ENCODE results near the gene PCIF1. TPM values are rescaled to one million over a fixed set of nuclear protein-coding genes. Genes with fewer than 3 reads are reported as not detected.

Gene PCIF1
- total RNA-seq, 2 experiments from 2014 or later = 100 TPM

GRCh38 chr20:45917790-45918141 is 16.7 kb upstream of the PCIF1 start:
- H3K27me3 ChIP-seq (ENCODE audit: control insufficient read depth in 1 of 2, insufficient read depth in 2 of 2, low read length in 2 of 2) = peaks cover 5 to 15% of the 10 kb centered on the region in 2 experiments
- no peaks in the 10 kb centered on the region for H3K9me3 ChIP-seq (ENCODE audit: control insufficient read depth in 1 of 2, insufficient read depth in 1 of 2, low read length in 2 of 2)
- no peaks in the 10 kb centered on the region for H3K36me3 Mint-ChIP-seq (ENCODE audit: low read depth)
- H3K27ac ChIP-seq (ENCODE audit: low read depth in 1 of 2, low read length in 2 of 2) = no peak overlapping the region
- H3K4me3 Mint-ChIP-seq = no peak overlapping the region
- no peak overlapping the region for H3K27ac Mint-ChIP-seq
- DNase-seq = no peak
- TF ChIP-seq CTCF (IDR thresholded peaks at IDR 0.05) = no peak
- no peaks in the 10 kb centered on the region for H3K36me3 ChIP-seq (ENCODE audit: insufficient read depth, low read length)
- ChIA-PET CTCF (interaction anchor here (1.0 kb wide), 1 partner anchor 16 kb away, joined by 3 read pairs; no protein-coding TSS in a partner anchor), POLR2A (no interaction called here)
- no peak overlapping the region for H3K4me3 ChIP-seq (ENCODE audit: low read length)
- peaks cover 41% of the 10 kb centered on the region for H3K27me3 Mint-ChIP-seq
- H3K4me1 ChIP-seq (ENCODE audit: insufficient read depth, low read length) = no peaks in the 10 kb centered on the region
- ATAC-seq (ENCODE audit: poor library complexity) = no peak
- no peaks in the 10 kb centered on the region for H3K9me3 Mint-ChIP-seq
- intact Hi-C loops (cut with DNase I, micrococcal nuclease) = no loop called here
- H3K4me1 Mint-ChIP-seq (ENCODE audit: low read depth) = no peaks in the 10 kb centered on the region

GRCh38 chr20:45918182-45918737 is 16.2 kb upstream of the PCIF1 start:
- Histone ChIP-seq H3K4me3 (ENCODE audit: low read length) (no peak overlapping the region), H3K27me3 (ENCODE audit: control insufficient read depth in 1 of 2, insufficient read depth in 2 of 2, low read length in 2 of 2) (peaks cover 5 to 15% of the 10 kb centered on the region in 2 experiments), H3K36me3 (ENCODE audit: insufficient read depth, low read length) (no peaks in the 10 kb centered on the region), H3K4me1 (ENCODE audit: insufficient read depth, low read length) (no peaks in the 10 kb centered on the region), H3K27ac (ENCODE audit: low read depth in 1 of 2, low read length in 2 of 2) (no peak overlapping the region), H3K9me3 (ENCODE audit: control insufficient read depth in 1 of 2, insufficient read depth in 1 of 2, low read length in 2 of 2) (no peaks in the 10 kb centered on the region)
- no peak for TF ChIP-seq CTCF (IDR thresholded peaks at IDR 0.05)
- Mint-ChIP-seq H3K4me1 (ENCODE audit: low read depth) (no peaks in the 10 kb centered on the region), H3K9me3 (no peaks in the 10 kb centered on the region), H3K27me3 (peaks cover 41% of the 10 kb centered on the region), H3K27ac (no peak overlapping the region), H3K4me3 (no peak overlapping the region), H3K36me3 (ENCODE audit: low read depth) (no peaks in the 10 kb centered on the region)
- POLR2A ChIA-PET = no interaction called here
- ATAC-seq (ENCODE audit: poor library complexity) (no peak), DNase-seq (no peak)
- intact Hi-C loops (cut with DNase I, micrococcal nuclease) = no loop called here
- CTCF ChIA-PET = interaction anchor here (1.0 kb wide), 1 partner anchor 15 kb away, joined by 3 read pairs; no protein-coding TSS in a partner anchor

- H3K9me3 ChIP-seq (ENCODE audit: control insufficient read depth in 1 of 2, insufficient read depth in 1 of 2, low read length in 2 of 2) = no peaks in the 10 kb centered on the region
- TF ChIP-seq CTCF (IDR thresholded peaks at IDR 0.05) = no peak
- no peak for ATAC-seq (ENCODE audit: poor library complexity)
- peaks cover 40% of the 10 kb centered on the region for H3K27me3 Mint-ChIP-seq
- H3K4me1 Mint-ChIP-seq (ENCODE audit: low read depth) = no peaks in the 10 kb centered on the region
- DNase-seq = no peak
- ChIA-PET POLR2A (interaction anchor here (2.9 kb wide), 1 partner anchor 15 kb away, joined by 11 read pairs; the partner anchor contains the start of gene PCIF1), CTCF (interaction anchor here (1.0 kb wide), 1 partner anchor 15 kb away, joined by 3 read pairs; no protein-coding TSS in a partner anchor)
- intact Hi-C loops (cut with DNase I, micrococcal nuclease) = no loop called here
- H3K27ac Mint-ChIP-seq = no peak overlapping the region
- H3K36me3 ChIP-seq (ENCODE audit: insufficient read depth, low read length) = no peaks in the 10 kb centered on the region
- no peak overlapping the region for H3K27ac ChIP-seq (ENCODE audit: low read depth in 1 of 2, low read length in 2 of 2)
- H3K4me3 ChIP-seq (ENCODE audit: low read length) = no peak overlapping the region
- no peak overlapping the region for H3K4me3 Mint-ChIP-seq
- H3K27me3 ChIP-seq (ENCODE audit: control insufficient read depth in 1 of 2, insufficient read depth in 2 of 2, low read length in 2 of 2) = peaks cover 5 to 15% of the 10 kb centered on the region in 2 experiments
- no peaks in the 10 kb centered on the region for H3K4me1 ChIP-seq (ENCODE audit: insufficient read depth, low read length)
- no peaks in the 10 kb centered on the region for H3K36me3 Mint-ChIP-seq (ENCODE audit: low read depth)
- no peaks in the 10 kb centered on the region for H3K9me3 Mint-ChIP-seq
These were observed 15.5 kb upstream of the PCIF1 start for GRCh38 chr20:45918779-45919537.

Measured in CD4-positive, alpha-beta T cell (primary cell).